Measurements from ENCODE around the gene TFF2.

The TFF2 gene

GRCh38 chr21:42366292-42367010, 15.7 kb upstream of the TFF2 start, which contains the start of gene TFF1:
Gene TFF1, minus strand, starts transcription at chr21:42366535. Its CDS starts 40 bp downstream, at chr21:42366495.
- DNase-seq (ENCODE audit: low spot score): no peak

- DNase-seq (ENCODE audit: low spot score): no peak
Measured at GRCh38 chr21:42365770-42366169, 15.0 kb upstream of the TFF2 start.

GRCh38 chr21:42364304-42364865, 13.6 kb upstream of the TFF2 start:
- DNase-seq (ENCODE audit: low spot score): no peak

GRCh38 chr21:42363312-42363711, 12.5 kb upstream of the TFF2 start:
- DNase-seq (ENCODE audit: low spot score): no peak

GRCh38 chr21:42362700-42363099, 11.9 kb upstream of the TFF2 start:
- no peak for DNase-seq (ENCODE audit: low spot score)

GRCh38 chr21:42362198-42362597, 11.4 kb upstream of the TFF2 start:
- DNase-seq (ENCODE audit: low spot score): no peak

GRCh38 chr21:42361286-42361685, 10.5 kb upstream of the TFF2 start:
- DNase-seq (ENCODE audit: low spot score): no peak

- DNase-seq (ENCODE audit: low spot score): no peak
Measured at GRCh38 chr21:42360317-42360716, 9.5 kb upstream of the TFF2 start.

GRCh38 chr21:42358937-42359336, 8.1 kb upstream of the TFF2 start:
- DNase-seq (ENCODE audit: low spot score): no peak

GRCh38 chr21:42358261-42358660, 7.5 kb upstream of the TFF2 start:
- no peak for DNase-seq (ENCODE audit: low spot score)

GRCh38 chr21:42357307-42357706, 6.5 kb upstream of the TFF2 start:
- DNase-seq (ENCODE audit: low spot score): no peak

- DNase-seq (ENCODE audit: low spot score): no peak
Measured at GRCh38 chr21:42356650-42357049, 5.9 kb upstream of the TFF2 start.

GRCh38 chr21:42356046-42356445, 5.3 kb upstream of the TFF2 start:
- DNase-seq (ENCODE audit: low spot score): no peak

- DNase-seq (ENCODE audit: low spot score): no peak
Measured at GRCh38 chr21:42353623-42354022, 2.8 kb upstream of the TFF2 start.

- no peak for DNase-seq (ENCODE audit: low spot score)
Measured at GRCh38 chr21:42352441-42353095, 1.8 kb upstream of the TFF2 start.

GRCh38 chr21:42351626-42352440, 1.0 kb upstream of the TFF2 start:
- no peak for DNase-seq (ENCODE audit: low spot score)

- no peak for DNase-seq (ENCODE audit: low spot score)
Measured at GRCh38 chr21:42350318-42350910, 380 bp downstream of the TFF2 start.

GRCh38 chr21:42349420-42350317, 1.1 kb downstream of the TFF2 start:
- DNase-seq (ENCODE audit: low spot score): no peak

GRCh38 chr21:42348762-42349161, 2.0 kb downstream of the TFF2 start:
- DNase-seq (ENCODE audit: low spot score): no peak

GRCh38 chr21:42347601-42348327, 3.0 kb downstream of the TFF2 start:
- no peak for DNase-seq (ENCODE audit: low spot score)

Measured in hematopoietic multipotent progenitor cell treated with erythropoietin and hydrocortisone succinate and interleukin-3 and kit ligand, for 17 days (in vitro differentiated cells).